NT2/D1 (cell line): Measurements from ENCODE around the gene WSCD1.

ENCODE experiments used
- DNase-seq: peaks from one replicate; pipeline ENCODE4 v3.0.0-alpha.2; 2011; ENCODE audit warnings: low read depth, low spot score
- H3K27me3 ChIP-seq: 2 replicates; pipeline ENCODE4 v1.6.0; 2011; ENCODE audit warnings: mild to moderate bottlenecking; ENCODE audit not compliant: insufficient read length, insufficient read depth
- H3K36me3 ChIP-seq: 2 replicates; pipeline ENCODE4 v1.6.1; 2011; ENCODE audit warnings: mild to moderate bottlenecking, low read length, mixed read lengths; ENCODE audit not compliant: insufficient read depth, insufficient read length
- H3K4me1 ChIP-seq: 2 replicates; pipeline ENCODE4 v1.5.1; 2011; ENCODE audit not compliant: insufficient read depth, insufficient read length
- H3K4me3 ChIP-seq: 2 replicates; pipeline ENCODE4 v1.5.1; 2011; ENCODE audit warnings: low read depth; ENCODE audit not compliant: insufficient read length
- H3K9ac ChIP-seq: 2 replicates; pipeline ENCODE4 v1.6.0; 2011; ENCODE audit warnings: low read depth; ENCODE audit not compliant: insufficient read length
- H3K9me3 ChIP-seq: 2 replicates; pipeline ENCODE4 v1.5.1; 2011; ENCODE audit warnings: mild to moderate bottlenecking, low read length; ENCODE audit not compliant: insufficient read depth
- SUZ12 ChIP-seq: IDR thresholded peaks from 2 replicates; pipeline ENCODE4 v1.6.1; 2011; ENCODE audit not compliant: insufficient read length, insufficient read depth; ENCODE audit errors: extremely low read depth
- YY1 ChIP-seq: IDR thresholded peaks from 2 replicates; pipeline ENCODE4 v1.6.1; 2011; ENCODE audit not compliant: insufficient read length, insufficient read depth
- ZNF274 ChIP-seq: IDR thresholded peaks from 2 replicates; pipeline ENCODE4 v1.6.1; 2011; ENCODE audit warnings: mild to moderate bottlenecking, low read depth, low read length

WSCD1 gene

DNA sequence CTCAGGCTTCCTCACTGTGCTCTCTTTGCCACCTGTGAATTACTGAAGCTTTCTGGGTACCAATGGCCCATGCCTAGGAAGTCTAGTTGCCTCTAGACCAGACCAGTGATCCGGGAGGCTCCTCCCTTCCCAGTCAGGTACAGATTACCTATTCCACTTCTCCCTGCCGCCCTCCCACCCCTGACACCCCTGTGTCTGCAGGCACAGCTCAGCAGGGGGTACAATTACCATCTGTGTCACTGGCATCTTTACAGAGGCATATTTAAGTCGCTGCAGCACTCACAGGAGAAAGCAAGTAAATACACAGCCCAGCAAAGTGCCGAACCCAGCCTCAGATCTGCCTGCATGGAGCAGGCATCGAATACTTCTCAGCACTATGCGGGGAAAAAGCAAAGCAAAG is 5.3 kb upstream of the WSCD1 start:
- H3K36me3 ChIP-seq, result no peaks in the 10 kb centered on the region
- TF ChIP-seq SUZ12 (no peak), ZNF274 (no peak), YY1 (no peak)
- DNase-seq, result no peak
- H3K27me3 ChIP-seq, result peaks cover 22% of the 10 kb centered on the region
- H3K4me3 ChIP-seq, result no peak overlapping the region
- H3K4me1 ChIP-seq, result peaks cover 4% of the 10 kb centered on the region
- no peak overlapping the region for H3K9ac ChIP-seq
- no peaks in the 10 kb centered on the region for H3K9me3 ChIP-seq

DNA sequence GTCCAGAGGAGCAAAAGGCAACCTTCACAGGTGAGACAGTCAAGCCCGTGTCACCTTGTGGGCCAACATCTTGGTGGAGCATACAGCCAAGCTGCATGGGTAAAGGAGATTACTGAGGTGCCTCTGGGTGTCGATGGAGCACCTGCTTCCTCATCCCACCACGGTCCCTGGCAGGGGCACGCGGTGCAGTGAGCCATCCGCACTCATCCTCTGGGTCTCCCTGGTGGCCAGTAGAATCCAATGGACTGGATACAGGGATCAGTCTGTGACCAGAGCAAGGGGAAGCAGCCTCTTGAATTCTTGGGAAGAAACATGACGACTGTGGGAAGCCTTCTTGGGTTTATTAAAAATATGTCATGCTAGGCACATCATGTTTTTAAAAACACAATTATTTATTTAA is 4.8 kb upstream of the WSCD1 start:
- peaks cover 23% of the 10 kb centered on the region for H3K27me3 ChIP-seq
- H3K9me3 ChIP-seq, result no peaks in the 10 kb centered on the region
- TF ChIP-seq ZNF274 (no peak), YY1 (no peak), SUZ12 (no peak)
- H3K4me3 ChIP-seq, result no peak overlapping the region
- H3K36me3 ChIP-seq, result no peaks in the 10 kb centered on the region
- H3K9ac ChIP-seq, result no peak overlapping the region
- H3K4me1 ChIP-seq, result peaks cover 4% of the 10 kb centered on the region
- DNase-seq, result no peak

DNA sequence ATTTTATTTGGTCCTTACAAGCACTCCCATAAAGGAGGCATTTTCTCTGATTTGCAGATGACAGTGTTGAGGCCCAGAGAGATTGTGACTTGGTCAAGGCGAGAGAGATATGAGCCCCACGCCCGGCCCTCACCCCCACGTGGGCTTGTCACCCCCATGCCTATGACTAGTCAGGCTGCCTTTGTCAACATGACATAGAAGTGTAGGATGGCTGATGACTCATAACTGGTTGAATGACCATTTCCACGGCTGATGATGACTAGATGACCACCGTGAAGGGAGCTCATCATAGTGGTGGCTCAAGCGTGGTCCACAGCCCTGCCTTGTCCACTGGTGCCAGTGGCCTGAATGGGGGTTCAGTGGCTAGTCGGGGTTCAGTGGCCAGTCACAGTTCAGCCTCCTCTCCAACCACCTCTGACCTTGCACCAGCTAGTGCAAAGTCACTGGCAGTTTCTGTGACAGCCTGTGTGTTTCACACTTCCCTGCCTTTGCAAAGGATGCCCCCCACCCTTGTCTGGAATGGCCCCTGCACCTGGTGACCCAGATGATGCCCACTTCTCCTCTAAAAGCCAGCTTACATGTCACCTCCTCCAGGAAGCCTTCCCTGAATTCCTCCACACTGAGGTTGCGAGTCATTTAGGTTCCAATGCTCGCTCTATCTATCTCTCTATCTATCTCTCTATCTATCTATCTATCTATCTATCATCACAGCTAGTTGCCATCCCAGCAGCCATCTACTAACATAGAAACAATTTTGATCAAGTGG is 3.8 kb upstream of the WSCD1 start:
- H3K4me3 ChIP-seq, result no peak overlapping the region

DNA sequence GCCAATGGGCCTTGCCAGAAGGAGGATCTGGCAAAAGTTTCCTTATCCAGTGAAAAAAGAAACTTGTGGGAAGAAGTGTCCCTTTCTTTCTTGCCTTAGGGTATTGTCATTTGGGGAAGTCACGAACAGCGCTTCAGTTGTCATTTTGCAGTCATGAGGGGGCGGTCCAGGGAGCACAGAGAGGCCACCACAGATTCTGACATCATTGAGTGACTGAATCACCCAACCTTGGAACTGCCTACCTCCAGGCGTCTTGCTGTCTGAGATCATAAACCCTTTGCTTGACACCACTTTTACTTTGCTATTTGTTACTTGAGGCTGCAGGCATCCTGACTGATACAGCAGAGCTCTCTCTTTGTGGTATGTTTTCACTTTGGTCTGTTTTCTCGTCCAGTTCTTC is 3.1 kb upstream of the WSCD1 start:
- Histone ChIP-seq H3K36me3 (no peaks in the 10 kb centered on the region), H3K4me3 (no peak overlapping the region), H3K9ac (no peak overlapping the region), H3K4me1 (peaks cover 6% of the 10 kb centered on the region), H3K9me3 (no peaks in the 10 kb centered on the region), H3K27me3 (peaks cover 32% of the 10 kb centered on the region)
- no peak for DNase-seq
- no peak for TF ChIP-seq YY1
- TF ChIP-seq SUZ12, result no peak
- TF ChIP-seq ZNF274, result no peak

More for the DNA sequence above, 3.8 kb upstream of the WSCD1 start:
- peaks cover 29% of the 10 kb centered on the region for H3K27me3 ChIP-seq
- H3K9ac ChIP-seq, result no peak overlapping the region
- TF ChIP-seq SUZ12 (no peak), YY1 (no peak), ZNF274 (no peak)
- H3K9me3 ChIP-seq, result no peaks in the 10 kb centered on the region
- H3K36me3 ChIP-seq, result no peaks in the 10 kb centered on the region
- DNase-seq, result no peak
- H3K4me1 ChIP-seq, result peaks cover 5% of the 10 kb centered on the region

DNA sequence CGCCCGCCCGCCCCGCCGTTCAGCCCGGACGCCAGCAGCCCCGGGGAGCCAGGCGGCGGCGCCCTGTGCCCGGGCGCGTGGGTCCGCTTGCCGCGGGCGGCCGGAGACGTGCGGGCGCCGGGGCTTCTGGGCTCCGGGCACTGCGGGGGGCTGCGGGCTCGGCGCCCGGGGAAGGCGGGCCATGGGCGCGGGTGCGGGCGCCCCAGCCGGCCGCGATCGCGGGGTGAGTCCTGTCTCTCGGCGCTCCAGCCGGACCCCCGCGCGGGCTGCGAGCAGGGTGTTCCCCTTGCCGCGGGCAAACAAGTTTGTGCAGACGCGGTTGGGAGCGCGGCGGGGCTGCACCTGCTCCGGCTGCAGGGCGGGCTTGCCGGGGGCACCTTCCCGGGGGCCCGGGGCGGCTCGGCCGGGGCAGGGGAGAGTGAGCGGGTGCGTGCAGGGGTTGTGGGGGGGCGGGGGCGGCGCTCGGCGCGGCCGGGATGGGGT is 292 bp downstream of the WSCD1 start:
- no peaks in the 10 kb centered on the region for H3K36me3 ChIP-seq
- peaks cover 6% of the 10 kb centered on the region for H3K4me1 ChIP-seq
- peak overlapping the region; percentile 54 for H3K4me3 ChIP-seq
- peaks cover 32% of the 10 kb centered on the region for H3K27me3 ChIP-seq
- H3K9me3 ChIP-seq, result no peaks in the 10 kb centered on the region
- TF ChIP-seq ZNF274 (no peak), YY1 (no peak), SUZ12 (no peak)
- H3K9ac ChIP-seq, result no peak overlapping the region
- DNase-seq, result no peak

DNA sequence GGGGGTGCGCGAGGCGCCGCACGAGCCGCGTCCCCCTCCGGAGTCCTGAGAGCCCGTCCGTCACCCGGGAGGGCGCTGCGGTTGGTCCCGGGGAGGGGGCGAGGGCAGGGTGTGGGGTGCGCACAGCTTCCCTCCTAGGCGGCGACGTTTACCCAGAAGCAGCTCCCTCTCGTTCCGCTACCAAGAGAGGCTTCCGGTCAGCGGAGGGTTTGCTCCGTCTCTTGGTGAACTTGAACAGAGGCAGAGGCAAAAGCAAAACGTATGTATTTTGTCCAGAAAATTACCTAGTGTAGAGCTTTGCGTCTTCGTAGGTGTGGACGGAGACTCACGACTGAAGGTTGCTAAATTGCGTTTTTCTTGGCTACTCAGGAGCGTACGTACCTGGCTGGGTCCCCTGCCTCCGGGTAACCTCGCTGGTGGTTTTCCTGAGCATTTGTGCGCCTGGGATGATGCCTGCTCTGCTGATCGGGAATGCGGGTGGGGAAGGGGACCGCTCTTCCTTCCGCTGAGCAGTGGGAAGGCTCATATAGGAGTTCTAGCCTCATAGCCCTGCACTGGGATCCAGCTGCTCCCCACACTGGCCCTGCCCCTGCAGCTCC is 833 bp downstream of the WSCD1 start:
- H3K36me3 ChIP-seq, result no peaks in the 10 kb centered on the region
- peak overlapping the region; percentile 71 for H3K4me3 ChIP-seq
- peaks cover 8% of the 10 kb centered on the region for H3K4me1 ChIP-seq
- H3K9me3 ChIP-seq, result no peaks in the 10 kb centered on the region
- peak overlapping the region; percentile 67 for H3K9ac ChIP-seq
- TF ChIP-seq SUZ12 (no peak), ZNF274 (no peak), YY1 (no peak)
- no peak for DNase-seq
- peaks cover 32% of the 10 kb centered on the region for H3K27me3 ChIP-seq

DNA sequence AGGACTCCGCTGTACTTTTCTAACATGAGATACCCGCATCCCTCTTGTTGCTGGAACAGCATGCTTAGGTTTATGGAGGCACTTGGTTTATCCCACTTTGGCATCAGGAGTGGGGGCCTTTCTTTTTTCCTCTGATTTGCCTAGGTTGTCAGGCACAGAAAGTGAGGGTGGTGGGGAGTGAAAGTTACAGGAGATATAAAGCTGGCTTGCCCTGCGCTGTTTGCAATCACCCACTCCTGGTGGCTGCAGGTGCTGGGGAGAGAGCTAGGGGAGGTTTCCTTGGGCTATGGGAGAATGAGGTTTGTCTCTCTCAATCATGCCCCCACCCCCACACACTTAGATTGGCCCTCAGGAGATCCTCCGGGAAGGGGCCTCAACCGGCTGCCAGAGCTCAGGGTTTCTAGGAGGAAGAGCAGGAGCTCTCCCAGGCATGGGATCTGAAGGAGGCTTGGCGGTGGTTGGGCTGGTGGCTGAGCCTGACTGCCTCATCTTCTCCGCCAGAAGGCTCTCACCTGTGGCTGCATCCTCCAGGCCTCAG is 1.4 kb downstream of the WSCD1 start:
- Histone ChIP-seq H3K4me1 (peaks cover 10% of the 10 kb centered on the region), H3K4me3 (peak overlapping the region; percentile 71), H3K9ac (peak overlapping the region; percentile 67), H3K27me3 (peaks cover 32% of the 10 kb centered on the region), H3K36me3 (no peaks in the 10 kb centered on the region), H3K9me3 (no peaks in the 10 kb centered on the region)
- TF ChIP-seq ZNF274, result no peak
- no peak for TF ChIP-seq YY1
- no peak for TF ChIP-seq SUZ12
- no peak for DNase-seq

DNA sequence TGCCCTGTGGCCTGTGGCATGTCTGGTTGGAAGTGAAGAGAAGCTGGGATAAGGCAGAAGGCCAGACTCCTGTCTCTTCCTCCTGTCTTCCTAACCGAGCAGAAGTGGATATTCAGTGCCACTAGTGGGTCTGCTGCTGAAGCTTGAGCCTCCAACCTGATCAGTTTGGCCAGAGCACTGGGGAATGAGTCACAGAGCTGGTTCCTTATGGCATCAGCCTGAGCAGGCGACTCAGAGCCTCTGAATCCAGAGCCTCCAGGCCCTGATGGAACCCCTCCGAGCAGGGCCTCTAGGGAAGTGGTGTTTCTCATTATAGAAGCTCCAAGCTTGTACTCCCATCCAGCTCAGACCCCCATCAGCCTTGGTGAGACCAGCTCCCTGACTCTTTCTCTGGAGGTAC is 2.0 kb downstream of the WSCD1 start:
- DNase-seq, result no peak
- H3K4me1 ChIP-seq, result peaks cover 10% of the 10 kb centered on the region
- H3K4me3 ChIP-seq, result no peak overlapping the region
- no peak overlapping the region for H3K9ac ChIP-seq
- no peaks in the 10 kb centered on the region for H3K36me3 ChIP-seq
- no peaks in the 10 kb centered on the region for H3K9me3 ChIP-seq
- peaks cover 32% of the 10 kb centered on the region for H3K27me3 ChIP-seq
- no peak for TF ChIP-seq SUZ12
- no peak for TF ChIP-seq YY1
- no peak for TF ChIP-seq ZNF274
